Measurements from ENCODE around the gene TESK2. TPM values are rescaled to one million over a fixed set of nuclear protein-coding genes. Genes with fewer than 3 reads are reported as not detected.

The TESK2 gene
- total RNA-seq, 3 donors from 2014 or later (not counting 1 experiment from before 2014, with no cell fraction given), result 5.1 to 7.4 (median 6.0) TPM

DNA sequence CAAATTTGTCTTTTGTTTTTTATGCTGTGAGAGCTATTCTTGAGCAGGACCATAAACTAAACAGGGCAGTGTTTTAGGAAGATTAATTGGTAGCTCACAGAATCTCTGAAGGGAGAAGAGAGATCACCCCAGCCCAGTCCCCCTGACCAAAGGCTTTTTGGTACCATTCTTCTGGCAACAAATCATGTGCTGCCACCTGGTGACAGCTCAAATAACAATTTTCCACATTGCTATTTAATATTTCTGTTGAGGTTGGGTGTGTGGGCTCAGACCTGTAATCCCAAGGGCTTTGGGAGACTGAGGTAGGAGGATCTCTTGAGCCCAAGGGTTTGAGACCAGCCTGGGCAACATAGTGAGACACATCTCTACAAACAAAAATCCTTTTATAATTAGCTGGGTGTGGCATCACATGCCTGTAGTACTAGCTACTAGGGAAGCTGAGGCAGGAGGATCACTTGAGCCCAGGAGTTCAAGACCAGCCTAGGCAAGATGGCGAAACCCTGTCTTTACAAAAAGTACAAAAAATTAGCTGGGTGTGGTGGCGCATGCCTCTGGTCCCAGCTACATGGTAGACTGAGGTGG is 2.2 kb upstream of the TESK2 start:
- Mint-ChIP-seq H3K27ac (peak overlapping the region; percentile 34 to 49), H3K9me3 (no peaks in the 10 kb centered on the region), H3K4me1 (peaks cover 5 to 6% of the 10 kb centered on the region in 2 donors), H3K27me3 (ENCODE audit: low read depth in 2 of 2) (no peaks in the 10 kb centered on the region), H3K36me3 (no peaks in the 10 kb centered on the region), H3K4me3 (peak overlapping the region; percentile 60)
- 71% methylated on average over 2 of the region's 2 CpGs for WGBS (ENCODE audit: insufficient coverage)
- TF ChIP-seq, protein P1, sequence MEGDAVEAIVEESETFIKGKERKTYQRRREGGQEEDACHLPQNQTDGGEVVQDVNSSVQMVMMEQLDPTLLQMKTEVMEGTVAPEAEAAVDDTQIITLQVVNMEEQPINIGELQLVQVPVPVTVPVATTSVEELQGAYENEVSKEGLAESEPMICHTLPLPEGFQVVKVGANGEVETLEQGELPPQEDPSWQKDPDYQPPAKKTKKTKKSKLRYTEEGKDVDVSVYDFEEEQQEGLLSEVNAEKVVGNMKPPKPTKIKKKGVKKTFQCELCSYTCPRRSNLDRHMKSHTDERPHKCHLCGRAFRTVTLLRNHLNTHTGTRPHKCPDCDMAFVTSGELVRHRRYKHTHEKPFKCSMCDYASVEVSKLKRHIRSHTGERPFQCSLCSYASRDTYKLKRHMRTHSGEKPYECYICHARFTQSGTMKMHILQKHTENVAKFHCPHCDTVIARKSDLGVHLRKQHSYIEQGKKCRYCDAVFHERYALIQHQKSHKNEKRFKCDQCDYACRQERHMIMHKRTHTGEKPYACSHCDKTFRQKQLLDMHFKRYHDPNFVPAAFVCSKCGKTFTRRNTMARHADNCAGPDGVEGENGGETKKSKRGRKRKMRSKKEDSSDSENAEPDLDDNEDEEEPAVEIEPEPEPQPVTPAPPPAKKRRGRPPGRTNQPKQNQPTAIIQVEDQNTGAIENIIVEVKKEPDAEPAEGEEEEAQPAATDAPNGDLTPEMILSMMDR (IDR thresholded peaks at IDR 0.05), result peak; percentile 68
- intact Hi-C loops (cut with micrococcal nuclease), result loop anchor here (1.0 to 5.0 kb wide), 2 partner anchors 151 to 479 kb away; partner anchors contain the start of genes MUTYH and TOE1
- Histone ChIP-seq H3K36me3 (ENCODE audit: control insufficient read depth, insufficient read depth, low read length) (no peaks in the 10 kb centered on the region), H3K27me3 (ENCODE audit: control insufficient read depth, insufficient read depth, low read length) (no peaks in the 10 kb centered on the region), H3K4me3 (ENCODE audit: low read length) (no peak overlapping the region), H3K9me3 (ENCODE audit: control insufficient read depth, insufficient read depth, low read length) (no peaks in the 10 kb centered on the region), H3K27ac (ENCODE audit: low read length) (no peak overlapping the region), H3K4me1 (ENCODE audit: control insufficient read depth, insufficient read depth, low read length) (peaks cover 18% of the 10 kb centered on the region)
- peak; percentile 36 to 81 for DNase-seq
- no peak for ATAC-seq

DNA sequence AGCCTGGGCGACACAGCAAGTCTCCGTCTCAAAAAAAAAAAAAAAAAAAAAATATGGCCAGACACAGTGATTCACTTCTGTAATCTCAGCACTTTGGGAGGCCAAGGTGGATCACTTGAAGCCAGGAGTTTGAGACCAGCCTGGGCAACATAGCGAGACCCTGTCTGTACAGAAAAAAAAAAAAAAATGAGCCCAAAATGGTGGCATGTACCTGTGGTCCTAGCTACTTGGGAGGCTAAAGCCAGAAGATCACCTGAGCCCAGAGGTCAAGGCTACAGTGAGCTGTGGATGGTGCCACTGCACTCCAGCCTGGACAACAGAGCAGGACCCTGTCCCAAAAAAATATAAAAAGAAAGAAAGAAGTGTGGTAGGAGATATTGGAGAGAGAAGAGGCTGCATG is 1.7 kb upstream of the TESK2 start:
- DNase-seq, result no peak
- Histone ChIP-seq H3K4me3 (ENCODE audit: low read length) (no peak overlapping the region), H3K36me3 (ENCODE audit: control insufficient read depth, insufficient read depth, low read length) (no peaks in the 10 kb centered on the region), H3K4me1 (ENCODE audit: control insufficient read depth, insufficient read depth, low read length) (peaks cover 18% of the 10 kb centered on the region), H3K27ac (ENCODE audit: low read length) (no peak overlapping the region), H3K27me3 (ENCODE audit: control insufficient read depth, insufficient read depth, low read length) (no peaks in the 10 kb centered on the region), H3K9me3 (ENCODE audit: control insufficient read depth, insufficient read depth, low read length) (no peaks in the 10 kb centered on the region)
- no peak for ATAC-seq
- Mint-ChIP-seq H3K27ac (peak overlapping the region; percentile 34 to 49), H3K4me1 (peaks cover 5 to 6% of the 10 kb centered on the region in 2 donors), H3K27me3 (ENCODE audit: low read depth in 2 of 2) (no peaks in the 10 kb centered on the region), H3K36me3 (no peaks in the 10 kb centered on the region), H3K4me3 (peak overlapping the region; percentile 60), H3K9me3 (no peaks in the 10 kb centered on the region)
- intact Hi-C loops (cut with micrococcal nuclease), result loop anchor here (1.0 to 5.0 kb wide), 2 partner anchors 150 to 478 kb away; partner anchors contain the start of genes MUTYH and TOE1
- 89% methylated on average over 3 of the region's 3 CpGs for WGBS (ENCODE audit: insufficient coverage)
- TF ChIP-seq, protein P1 (IDR thresholded peaks at IDR 0.05), result no peak

DNA sequence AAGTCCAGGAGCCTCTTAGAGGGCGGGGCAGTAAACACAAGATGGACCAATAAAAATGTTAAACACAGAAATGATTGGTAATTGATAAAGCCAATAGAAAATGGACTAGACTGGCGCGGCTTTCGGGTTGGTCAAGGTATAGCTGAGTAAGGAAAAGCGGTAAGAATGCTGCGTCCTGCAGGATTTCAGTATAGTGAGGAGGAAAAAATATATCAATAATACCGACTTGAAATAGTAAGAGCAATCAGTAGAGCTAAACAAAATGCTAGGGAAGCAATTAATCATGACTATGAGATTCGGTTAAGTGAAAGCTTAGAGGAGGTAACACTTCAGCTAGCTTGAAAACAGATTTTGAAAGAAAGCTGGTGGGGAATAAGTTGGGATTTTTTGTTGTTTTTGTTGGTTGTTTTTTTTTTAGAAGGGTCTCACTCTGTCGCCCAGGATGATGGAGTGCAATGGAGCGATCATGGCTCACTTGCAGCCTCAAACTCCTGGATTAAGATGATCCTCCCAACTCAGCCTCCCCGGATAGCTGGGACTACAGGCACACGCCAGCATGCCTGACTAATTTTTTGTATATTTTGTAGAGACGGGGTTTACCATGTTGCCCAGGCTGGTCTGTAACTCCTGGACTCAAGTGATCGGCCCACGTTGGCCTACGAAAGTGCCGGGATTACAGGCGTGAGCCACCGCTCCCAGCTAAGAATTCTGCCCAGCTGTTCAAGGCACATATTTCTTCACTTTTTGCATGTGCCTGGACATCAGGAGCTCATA is 711 bp upstream of the TESK2 start:
- Mint-ChIP-seq H3K27me3 (ENCODE audit: low read depth in 2 of 2) (no peaks in the 10 kb centered on the region), H3K36me3 (no peaks in the 10 kb centered on the region), H3K27ac (no peak overlapping the region), H3K4me3 (no peak overlapping the region), H3K9me3 (no peaks in the 10 kb centered on the region), H3K4me1 (peaks cover 5 to 6% of the 10 kb centered on the region in 2 donors)
- Histone ChIP-seq H3K9me3 (ENCODE audit: control insufficient read depth, insufficient read depth, low read length) (no peaks in the 10 kb centered on the region), H3K36me3 (ENCODE audit: control insufficient read depth, insufficient read depth, low read length) (no peaks in the 10 kb centered on the region), H3K4me3 (ENCODE audit: low read length) (peak overlapping the region; percentile 73), H3K27me3 (ENCODE audit: control insufficient read depth, insufficient read depth, low read length) (no peaks in the 10 kb centered on the region), H3K27ac (ENCODE audit: low read length) (peak overlapping the region; percentile 65), H3K4me1 (ENCODE audit: control insufficient read depth, insufficient read depth, low read length) (peaks cover 18% of the 10 kb centered on the region)
- ATAC-seq, result no peak
- TF ChIP-seq, protein P1 (IDR thresholded peaks at IDR 0.05), result no peak
- intact Hi-C loops (cut with micrococcal nuclease), result loop anchor here (1.0 to 5.0 kb wide), 4 partner anchors 9 to 189 kb away; partner anchors contain the start of genes CCDC163, MMACHC, MUTYH and TOE1
- WGBS (ENCODE audit: insufficient coverage), result 52% methylated on average over 19 of the region's 19 CpGs
- DNase-seq, result no peak
